Common myeloid progenitor, CD34-positive (primary cell): ENCODE results near the gene ANKLE2.
A peak's percentile ranks its signal among the peaks of the same experiment; 100 is the strongest.

Experiments used
- CTCF ChIA-PET: fragments of 350-600 bp; sonication (Branson Sonifier 250); formaldehyde crosslinking; loops from one replicate; lab custom pipeline; 2021; ENCODE audit warnings: antibody characterized with exemption; lab: Charles Lee
- POLR2A ChIA-PET: fragments of 350-600 bp; sonication (Branson Sonifier 250); formaldehyde crosslinking; loops from one replicate; lab custom pipeline; 2021; ENCODE audit warnings: antibody characterized with exemption; lab: Charles Lee
- DNase-seq, 3 donors: peaks; one replicate each; pipeline versions ENCODE4 v3.0.0 to v3.0.0-alpha.2; 2013
- H3K27ac ChIP-seq, 2 experiments: 1 replicate in 1 of 2; 2 replicates in 1 of 2; pipeline ENCODE4 v1.7.0; 2013; ENCODE audit warnings: inconsistent platforms in 2 of 2, low read length in 2 of 2, mild to moderate bottlenecking in 2 of 2, low read depth in 1 of 2, moderate library complexity in 1 of 2; ENCODE audit not compliant: severe bottlenecking in 2 of 2, insufficient read depth in 1 of 2, poor library complexity in 1 of 2
- H3K27me3 ChIP-seq, 5 experiments: replicated peaks in 2 of 5; 1 replicate in 3 of 5; 2 replicates in 2 of 5; pipeline versions ENCODE4 v1.6.1 to v1.7.0; 2013; ENCODE audit warnings: low read length in 4 of 5, mild to moderate bottlenecking in 2 of 5, moderate library complexity in 2 of 5, inconsistent platforms in 1 of 5; ENCODE audit not compliant: insufficient read depth in 5 of 5, control insufficient read depth in 4 of 5
- H3K36me3 ChIP-seq, 4 experiments: 1 replicate in 2 of 4; 2 replicates in 2 of 4; pipeline versions ENCODE4 v1.6.1 to v1.7.0; 2013; ENCODE audit warnings: low read length in 3 of 4, control low read depth in 1 of 4, mild to moderate bottlenecking in 1 of 4; ENCODE audit not compliant: control insufficient read depth in 4 of 4, insufficient read depth in 4 of 4
- H3K4me1 ChIP-seq, 4 experiments: 1 replicate in 3 of 4; 2 replicates in 1 of 4; pipeline versions ENCODE4 v1.6.1 to v1.7.1; 2013; ENCODE audit warnings: low read length in 3 of 4, mild to moderate bottlenecking in 3 of 4, control low read depth in 1 of 4, inconsistent platforms in 1 of 4, moderate library complexity in 1 of 4; ENCODE audit not compliant: control insufficient read depth in 4 of 4, insufficient read depth in 4 of 4; ENCODE audit errors: control extremely low read depth in 1 of 4
- H3K4me3 ChIP-seq, 7 experiments: 1 replicate in 4 of 7; 2 replicates in 3 of 7; pipeline versions ENCODE4 v1.5.1 to v1.7.0; 2013; ENCODE audit warnings: mild to moderate bottlenecking in 7 of 7, low read length in 6 of 7, moderate library complexity in 6 of 7, inconsistent platforms in 2 of 7, low read depth in 2 of 7, control low read depth in 1 of 7; ENCODE audit not compliant: insufficient read depth in 4 of 7, control insufficient read depth in 1 of 7; ENCODE audit errors: extremely low read depth in 1 of 7
- H3K9me3 ChIP-seq, 5 experiments: 1 replicate in 4 of 5; 2 replicates in 1 of 5; pipeline versions ENCODE4 v1.6.1 to v1.7.1; 2013; ENCODE audit warnings: low read length in 4 of 5, mild to moderate bottlenecking in 2 of 5, inconsistent platforms in 1 of 5, low read depth in 1 of 5, moderate library complexity in 1 of 5; ENCODE audit not compliant: control insufficient read depth in 4 of 5, insufficient read depth in 2 of 5; ENCODE audit errors: control extremely low read depth in 1 of 5
- WGBS: methylation state at CpG from one replicate; pipeline ENCODE4 v1.1.5; 2013; ENCODE audit not compliant: insufficient coverage; 5-methylcytosine and 5-hydroxymethylcytosine counted together

The ANKLE2 gene

DNA sequence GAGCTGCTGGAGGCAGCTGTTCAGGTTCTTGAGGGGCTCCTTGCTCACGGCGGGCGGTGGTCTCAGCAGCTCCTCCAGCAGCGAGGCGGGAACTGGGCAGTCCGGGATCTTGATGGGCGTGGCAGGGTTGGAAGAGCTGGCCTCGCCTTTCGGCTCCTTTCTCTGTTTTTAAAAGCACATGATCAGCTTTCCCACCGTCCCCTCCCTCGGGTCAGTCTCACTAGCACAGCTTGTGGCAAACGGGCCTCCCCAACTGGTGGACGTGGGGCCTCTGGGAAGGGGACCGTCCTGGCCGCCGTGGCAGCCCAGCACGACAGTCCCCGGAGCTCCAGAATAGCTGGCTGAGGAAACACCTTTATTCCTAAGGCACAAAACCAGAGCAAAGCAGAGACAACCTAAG is 12.5 kb upstream of the ANKLE2 start:
- H3K27me3 ChIP-seq, result no peaks in the 10 kb centered on the region
- ChIA-PET CTCF (interaction anchor here (0.7 to 1.5 kb wide), 2 partner anchors 9 to 35 kb away, joined by 3 to 8 read pairs; no protein-coding TSS in a partner anchor), POLR2A (no interaction called here)
- H3K36me3 ChIP-seq, result peaks cover 4 to 69% (median 48%) of the 10 kb centered on the region in 4 experiments
- DNase-seq, result no peak
- H3K4me1 ChIP-seq, result peaks cover 11 to 44% (median 32%) of the 10 kb centered on the region in 4 experiments
- no peaks in the 10 kb centered on the region for H3K9me3 ChIP-seq
- H3K4me3 ChIP-seq, result no peak overlapping the region
- peak overlapping the region in 1 of 2 experiments; percentile 47 for H3K27ac ChIP-seq
- 98% methylated on average over 18 of the region's 18 CpGs for WGBS

GRCh38 chr12:132773077-132773955 is 11.7 kb upstream of the ANKLE2 start:
- Histone ChIP-seq H3K9me3 (no peaks in the 10 kb centered on the region), H3K27ac (peak overlapping the region in 1 of 2 experiments; percentile 47), H3K4me3 (no peak overlapping the region), H3K27me3 (no peaks in the 10 kb centered on the region), H3K36me3 (peaks cover 4 to 75% (median 47%) of the 10 kb centered on the region in 4 experiments), H3K4me1 (peaks cover 19 to 53% (median 40%) of the 10 kb centered on the region in 4 experiments)
- ChIA-PET CTCF (interaction anchor here (1.5 kb wide), 1 partner anchor 8 kb away, joined by 8 read pairs; no protein-coding TSS in a partner anchor), POLR2A (no interaction called here)
- peak in 1 of 3 donors; percentile 50 for DNase-seq
- 95% methylated on average over 40 of the region's 41 CpGs for WGBS

DNA sequence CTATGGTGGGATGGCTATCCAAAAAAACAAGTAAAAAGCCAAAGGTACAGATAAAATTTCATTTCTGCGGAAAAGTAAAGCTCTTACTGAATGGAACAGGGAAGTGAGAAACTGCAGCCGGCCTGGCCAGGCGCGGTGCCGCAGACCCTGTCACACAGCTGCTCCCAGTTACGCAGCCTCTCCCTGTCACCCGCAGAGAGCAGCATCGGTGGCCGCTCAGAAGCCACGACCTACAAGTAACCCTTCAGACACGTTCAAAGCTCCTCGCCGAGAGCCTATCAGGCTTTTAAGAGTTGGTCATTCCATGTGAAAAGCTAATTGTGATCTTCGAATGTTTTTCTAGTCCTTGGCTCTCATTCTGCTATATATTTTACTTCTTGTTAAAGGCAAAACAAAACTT is 11.0 kb upstream of the ANKLE2 start:
- CTCF ChIA-PET, result no interaction called here
- Histone ChIP-seq H3K4me1 (peaks cover 24 to 60% (median 48%) of the 10 kb centered on the region in 4 experiments), H3K4me3 (no peak overlapping the region), H3K27ac (peak overlapping the region in 1 of 2 experiments; percentile 40), H3K9me3 (no peaks in the 10 kb centered on the region), H3K36me3 (peaks cover 4 to 70% (median 43%) of the 10 kb centered on the region in 4 experiments), H3K27me3 (no peaks in the 10 kb centered on the region)
- WGBS, result 94% methylated on average over 9 of the region's 14 CpGs
- POLR2A ChIA-PET, result no interaction called here
- DNase-seq, result peak in 1 of 3 donors; percentile 27

DNA sequence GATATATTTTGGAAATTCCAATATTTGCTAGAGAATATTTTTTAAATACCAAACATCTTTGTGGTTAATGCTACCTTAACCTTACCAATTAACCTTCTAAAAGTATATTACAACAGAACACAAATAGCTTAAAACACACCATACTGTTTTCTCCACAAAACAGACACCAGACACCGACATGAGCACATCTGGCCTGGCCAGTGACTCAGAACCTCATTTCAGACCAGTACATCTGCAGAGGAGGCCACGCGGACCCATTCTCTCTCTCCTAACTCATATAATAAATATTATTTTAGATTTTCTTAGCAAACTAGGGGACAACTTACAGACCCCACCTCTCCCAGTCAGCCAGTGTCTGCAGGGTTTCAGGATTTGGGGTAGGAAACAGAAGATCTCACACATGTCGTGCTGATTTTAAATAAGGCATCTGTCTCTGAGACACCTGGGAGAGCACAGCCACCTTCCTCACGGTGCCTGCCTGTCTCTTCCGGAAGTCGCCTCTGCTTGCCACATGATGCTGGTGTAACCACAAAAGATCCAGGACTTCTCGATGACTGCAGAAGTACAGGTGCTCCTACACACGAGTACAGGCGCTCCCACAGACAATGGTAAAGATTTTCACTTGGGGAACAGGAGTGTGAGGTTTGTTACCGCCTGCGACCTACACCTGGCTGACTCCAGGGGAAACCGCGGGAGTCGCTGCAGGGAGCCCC is 9.7 kb upstream of the ANKLE2 start:
- CTCF ChIA-PET, result no interaction called here
- 73% methylated on average over 11 of the region's 15 CpGs for WGBS
- Histone ChIP-seq H3K27ac (peak overlapping the region in 1 of 2 experiments; percentile 78), H3K9me3 (no peaks in the 10 kb centered on the region), H3K4me1 (peaks cover 30 to 71% (median 61%) of the 10 kb centered on the region in 4 experiments), H3K4me3 (peak overlapping the region in 1 of 7 experiments; percentile 6), H3K27me3 (no peaks in the 10 kb centered on the region), H3K36me3 (peaks cover 4 to 58% (median 34%) of the 10 kb centered on the region in 4 experiments)
- DNase-seq, result peak in 1 of 3 donors; percentile 54
- POLR2A ChIA-PET, result no interaction called here

DNA sequence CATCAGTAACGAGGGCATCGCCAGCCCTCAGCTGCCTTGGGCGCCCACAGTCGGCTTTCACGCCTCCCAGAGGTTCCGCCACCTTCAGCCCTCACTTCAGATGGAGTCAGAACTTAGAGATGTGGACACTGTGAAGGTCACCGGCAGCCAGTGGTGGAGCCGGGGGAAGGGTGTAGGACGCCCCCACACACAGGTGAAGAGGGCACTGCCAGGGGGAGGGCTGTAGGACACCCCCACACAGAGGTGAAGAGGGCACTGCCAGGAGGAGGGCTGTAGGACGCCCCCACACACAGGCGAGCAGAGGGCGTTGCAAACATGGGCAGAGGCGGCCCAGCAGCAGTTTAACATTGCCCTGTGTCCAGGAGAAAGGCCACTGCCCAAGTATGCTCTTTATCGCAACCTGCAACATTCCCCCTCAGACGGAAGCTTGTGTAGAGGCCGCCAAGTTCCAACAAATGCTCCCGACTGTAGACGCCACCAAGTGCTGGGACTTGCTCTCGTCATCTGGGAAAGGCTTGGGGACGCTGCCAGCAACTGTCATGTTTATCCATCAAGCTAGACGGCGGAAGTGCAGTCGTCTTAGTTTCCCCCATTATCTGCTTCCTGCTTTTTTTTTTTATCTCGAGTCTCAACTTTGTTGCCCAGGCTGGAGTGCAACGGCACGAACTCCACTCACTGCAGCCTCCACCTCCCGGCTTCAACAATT is 4.9 kb upstream of the ANKLE2 start:
- 44% methylated on average over 24 of the region's 27 CpGs for WGBS
- POLR2A ChIA-PET, result interaction anchor here (0.6 kb wide), 1 partner anchor 16 kb away, joined by 3 read pairs; no protein-coding TSS in a partner anchor

DNA sequence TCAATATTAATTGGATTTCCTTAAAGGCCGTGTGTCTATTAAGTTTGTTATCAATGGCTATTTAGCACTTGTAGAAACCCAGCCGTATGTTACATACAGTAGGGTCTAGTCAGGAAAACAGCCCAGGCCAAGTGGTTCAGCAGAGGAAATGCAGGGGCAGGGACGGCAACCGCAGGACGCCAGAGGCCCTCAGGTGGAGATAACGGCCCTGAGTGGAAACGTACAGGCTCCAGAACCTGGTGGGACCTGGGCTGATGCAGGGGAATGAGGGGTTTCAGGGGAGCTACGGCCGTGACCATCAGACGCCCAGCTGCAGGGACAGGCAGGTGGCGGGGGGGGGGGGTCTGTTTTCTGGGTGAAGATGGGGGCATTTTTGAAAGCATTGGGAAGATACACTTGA is 3.7 kb upstream of the ANKLE2 start:
- ChIA-PET POLR2A (interaction anchor here (0.7 kb wide), 1 partner anchor 10 kb away, joined by 3 read pairs; no protein-coding TSS in a partner anchor), CTCF (interaction anchor here (0.8 to 2.7 kb wide), 5 partner anchors 9 to 21 kb away, joined by 3 to 9 read pairs (median 3); no protein-coding TSS in a partner anchor)
- peak overlapping the region in 1 of 2 experiments; percentile 54 for H3K27ac ChIP-seq

More for the DNA sequence above, 4.9 kb upstream of the ANKLE2 start:
- Histone ChIP-seq H3K27ac (peak overlapping the region in 1 of 2 experiments; percentile 34), H3K9me3 (no peaks in the 10 kb centered on the region), H3K4me1 (peaks cover 38 to 90% (median 87%) of the 10 kb centered on the region in 4 experiments), H3K4me3 (peak overlapping the region in 1 of 7 experiments; percentile 43), H3K27me3 (no peaks in the 10 kb centered on the region), H3K36me3 (peaks cover 0 to 18% (median 1%) of the 10 kb centered on the region in 4 experiments)
- DNase-seq, result peak in 1 of 3 donors; percentile 55
- CTCF ChIA-PET, result interaction anchor here (0.9 to 1.7 kb wide), 6 partner anchors 10 to 56 kb away, joined by 3 to 6 read pairs (median 3); no protein-coding TSS in a partner anchor

More for the DNA sequence above, 3.7 kb upstream of the ANKLE2 start:
- Histone ChIP-seq H3K4me1 (peaks cover 37 to 84% (median 82%) of the 10 kb centered on the region in 4 experiments), H3K4me3 (peak overlapping the region in 6 of 7 experiments; percentile 14 to 56 (median 37)), H3K9me3 (no peaks in the 10 kb centered on the region), H3K27me3 (no peaks in the 10 kb centered on the region), H3K36me3 (peaks cover 0 to 13% (median 1%) of the 10 kb centered on the region in 4 experiments)
- WGBS, result 3% methylated on average over 7 of the region's 11 CpGs
- DNase-seq, result peak; percentile 40 to 77 (median 72)
